Spleen (tissue), 11 donors: Measurements from ENCODE around the gene TMEM120B. TPM values are rescaled to one million over a fixed set of nuclear protein-coding genes. Genes with fewer than 3 reads are reported as not detected.

Source experiments
- DNase-seq: peaks from one replicate; pipeline ENCODE4 v3.0.0-alpha.2; 2020
- H3K27ac ChIP-seq, 8 donors: fragments of 200-600 bp; sonication (generic) in 7 of 8; 1 replicate in 4 of 8; 2 replicates in 4 of 8; pipeline versions ENCODE4 v1.5.0 to v1.8.0; 2016 to 2021; ENCODE audit warnings: inconsistent platforms in 4 of 8, mild to moderate bottlenecking in 4 of 8, moderate library complexity in 1 of 8
- H3K27me3 ChIP-seq, 7 donors: fragments of 200-600 bp; sonication (generic) in 6 of 7; replicated peaks in 1 of 7; 1 replicate in 4 of 7; 2 replicates in 3 of 7; pipeline versions ENCODE4 v1.5.0 to v1.8.0; 2016 to 2021; ENCODE audit warnings: inconsistent platforms in 3 of 7, mild to moderate bottlenecking in 1 of 7
- H3K36me3 ChIP-seq, 6 donors: fragments of 200-600 bp; sonication (generic) in 5 of 6; 1 replicate in 4 of 6; 2 replicates in 2 of 6; pipeline versions ENCODE4 v1.5.0 to v1.8.0; 2016 to 2021; ENCODE audit warnings: inconsistent platforms in 2 of 6
- H3K4me1 ChIP-seq, 6 donors: fragments of 200-600 bp; sonication (generic) in 5 of 6; 1 replicate in 3 of 6; 2 replicates in 3 of 6; pipeline versions ENCODE4 v1.5.0 to v1.8.0; 2016 to 2021; ENCODE audit warnings: inconsistent platforms in 3 of 6
- H3K4me3 ChIP-seq, 8 donors: fragments of 200-600 bp; sonication (generic) in 7 of 8; 1 replicate in 4 of 8; 2 replicates in 4 of 8; pipeline versions ENCODE4 v1.5.0 to v1.8.0; 2016 to 2021; ENCODE audit warnings: inconsistent platforms in 4 of 8, mild to moderate bottlenecking in 4 of 8, moderate library complexity in 2 of 8
- H3K9me3 ChIP-seq, 8 donors: fragments of 200-600 bp; sonication (generic) in 7 of 8; 1 replicate in 4 of 8; 2 replicates in 4 of 8; pipeline versions ENCODE4 v1.5.0 to v1.8.0; 2016 to 2021; ENCODE audit warnings: inconsistent platforms in 4 of 8
- POLR2A ChIP-seq, 3 donors: fragments of 450-650 bp; IDR thresholded peaks; one replicate each; pipeline ENCODE4 v1.5.1; 2017; ENCODE audit warnings: antibody characterized with exemption in 3 of 3, mild to moderate bottlenecking in 1 of 3
- POLR2AphosphoS5 ChIP-seq, 3 donors: sonication (generic); formaldehyde crosslinking; IDR thresholded peaks; one replicate each; pipeline ENCODE4 v1.5.1; 2017; ENCODE audit warnings: antibody characterized with exemption in 3 of 3
- WGBS, 5 donors: extraction: QIAGEN DNeasy Blood & Tissue Kit in 3 of 5; methylation state at CpG; one replicate each; pipeline versions ENCODE4 v1.1.5 to v1.1.7; 2013 to 2018; 5-methylcytosine and 5-hydroxymethylcytosine counted together
- intact Hi-C: fragments of 100-400 bp; cut with DNase I; formaldehyde crosslinking; loops from one replicate; pipeline ENCODE4 v1.15.0; 2023; ENCODE audit warnings: low total_unique reads
- polyA plus RNA-seq, 3 donors: library from polyadenylated mRNA; stranded (reverse); fragments of 200-250 nt; gene quantifications; one replicate each; pipeline ENCODE4 v1.2.1, GENCODE V29; 2013
- total RNA-seq, 7 donors: library from RNA; depleted of rRNA in 3 of 7; stranded (reverse); fragments of >200 nt in 3 of 7; fragmentation: NEBNext Ultra II Directional in 4 of 7; extraction: Animal tissue kit (Norgen Biotek cat#: 25700) in 4 of 7; gene quantifications; one replicate each; pipeline versions ENCODE4 v1.1.0 to v1.2.1, GENCODE V29; 2016 to 2021
- TF ChIP-seq, protein P1 (sequence below), 11 experiments: fragments of 200-600 bp in 7 of 11; fragments of 450-650 bp in 4 of 11; sonication (generic) in 4 of 11; IDR thresholded peaks in 8 of 11; conservative IDR thresholded peaks in 3 of 11; 1 replicate in 7 of 11; 2 replicates in 4 of 11; pipeline versions ENCODE4 v1.4.0 to v1.8.0; 2016 to 2021; ENCODE audit warnings: antibody characterized with exemption in 11 of 11, inconsistent platforms in 4 of 11, mild to moderate bottlenecking in 1 of 11
- donor health status: healthy with polysubstance abuse.
- donor health status: DM: no; HTN: no; CAD: no; lungs with moderate emphysema.
- donor health status: DM: no; HTN: no; CAD: no.
- donor health status: Bipolar disorder and iron deficiency.
- donor health status: healthy.
- donor health status: DM: no; HTN: no; CAD: no.
- donor health status: DM: yes; HTN: yes; CAD: no.

TMEM120B gene
- total and polyA plus RNA-seq, 10 donors: 2.9 to 8.9 (median 5.8) TPM

DNA sequence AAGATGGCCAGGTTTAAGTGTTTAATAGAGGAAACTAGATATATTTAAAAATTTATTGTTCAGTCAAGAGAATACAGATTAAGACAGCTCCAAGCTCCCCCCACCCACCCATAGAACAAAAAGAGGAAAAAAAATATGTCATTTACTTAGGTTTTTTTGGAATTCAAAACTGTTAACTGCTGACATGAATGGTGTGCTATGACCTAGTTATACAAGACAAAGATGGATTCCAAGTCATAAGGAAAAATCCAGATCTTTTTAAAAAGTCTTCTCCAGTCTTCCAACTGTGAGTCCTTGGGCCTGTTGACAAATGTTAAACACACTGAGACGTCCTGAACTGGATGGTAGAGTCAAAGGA is 89.9 kb downstream of the TMEM120B start:
- intact Hi-C loops: no loop called here
- no peak for DNase-seq
- Histone ChIP-seq H3K27me3 (no peaks in the 10 kb centered on the region), H3K4me3 (peak overlapping the region; percentile 66 to 92 (median 72)), H3K27ac (peak overlapping the region; percentile 99 to 100 (median 100)), H3K36me3 (peaks cover 0 to 34% (median 4%) of the 10 kb centered on the region in 6 donors), H3K9me3 (no peaks in the 10 kb centered on the region), H3K4me1 (peaks cover 37 to 71% (median 50%) of the 10 kb centered on the region in 6 donors)
- WGBS, 5 donors: 0% methylated on average over 1 of the region's 1 CpG
- TF ChIP-seq POLR2A (IDR thresholded peaks at IDR 0.05): no peak
- no peak for TF ChIP-seq POLR2AphosphoS5 (IDR thresholded peaks at IDR 0.05)
- TF ChIP-seq, protein P1, sequence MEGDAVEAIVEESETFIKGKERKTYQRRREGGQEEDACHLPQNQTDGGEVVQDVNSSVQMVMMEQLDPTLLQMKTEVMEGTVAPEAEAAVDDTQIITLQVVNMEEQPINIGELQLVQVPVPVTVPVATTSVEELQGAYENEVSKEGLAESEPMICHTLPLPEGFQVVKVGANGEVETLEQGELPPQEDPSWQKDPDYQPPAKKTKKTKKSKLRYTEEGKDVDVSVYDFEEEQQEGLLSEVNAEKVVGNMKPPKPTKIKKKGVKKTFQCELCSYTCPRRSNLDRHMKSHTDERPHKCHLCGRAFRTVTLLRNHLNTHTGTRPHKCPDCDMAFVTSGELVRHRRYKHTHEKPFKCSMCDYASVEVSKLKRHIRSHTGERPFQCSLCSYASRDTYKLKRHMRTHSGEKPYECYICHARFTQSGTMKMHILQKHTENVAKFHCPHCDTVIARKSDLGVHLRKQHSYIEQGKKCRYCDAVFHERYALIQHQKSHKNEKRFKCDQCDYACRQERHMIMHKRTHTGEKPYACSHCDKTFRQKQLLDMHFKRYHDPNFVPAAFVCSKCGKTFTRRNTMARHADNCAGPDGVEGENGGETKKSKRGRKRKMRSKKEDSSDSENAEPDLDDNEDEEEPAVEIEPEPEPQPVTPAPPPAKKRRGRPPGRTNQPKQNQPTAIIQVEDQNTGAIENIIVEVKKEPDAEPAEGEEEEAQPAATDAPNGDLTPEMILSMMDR (IDR thresholded peaks at IDR 0.05 in 8 of 11, conservative IDR thresholded peaks at IDR 0.05 in 3 of 11): no peak

DNA sequence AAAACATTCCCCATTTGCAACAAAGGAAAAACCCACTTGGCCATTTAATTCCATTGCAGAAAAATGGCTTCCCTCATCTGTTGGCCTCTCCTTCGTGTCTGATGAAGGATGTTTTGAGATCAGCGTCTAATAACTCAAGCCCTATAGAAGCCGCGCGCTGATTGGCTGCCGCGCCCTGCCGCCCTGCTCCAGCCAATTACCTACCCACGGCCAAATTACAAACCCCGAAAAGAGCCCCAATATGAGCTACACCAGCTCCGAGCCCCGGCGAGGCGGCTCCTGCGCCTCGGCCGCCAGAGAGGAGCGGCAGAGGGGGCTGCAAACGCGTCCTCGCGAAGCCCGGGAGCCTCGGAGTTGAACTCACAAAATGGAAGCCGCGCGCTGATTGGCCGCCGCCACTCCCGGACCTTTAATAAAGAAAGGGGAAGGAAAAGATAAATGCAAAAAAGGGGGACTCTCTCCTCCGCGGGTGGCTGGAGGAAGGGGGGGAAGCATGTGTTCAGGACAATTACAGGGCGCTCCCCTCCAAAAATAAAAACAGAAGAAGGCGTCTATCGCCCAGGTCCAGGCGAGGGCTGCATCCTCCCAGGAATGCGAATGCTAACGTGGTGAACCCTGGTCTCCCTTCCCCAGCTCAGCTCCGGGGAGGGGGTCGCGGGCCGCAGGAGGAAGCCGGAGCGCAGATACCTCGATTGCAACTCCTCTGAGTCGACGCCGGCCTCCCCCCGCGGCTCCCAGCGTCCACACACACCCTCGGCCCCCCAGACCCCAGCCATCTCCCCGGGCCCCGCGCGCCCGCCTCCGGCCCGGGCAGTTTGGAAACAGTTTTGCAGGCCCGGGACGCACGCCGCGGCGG is 90.5 kb downstream of the TMEM120B start:
- intact Hi-C loops: no loop called here
- TF ChIP-seq POLR2AphosphoS5 (IDR thresholded peaks at IDR 0.05) (peak; percentile 97 to 99 (median 97)), POLR2A (IDR thresholded peaks at IDR 0.05) (peak; percentile 94 to 98 (median 96))
- TF ChIP-seq, protein P1 (IDR thresholded peaks at IDR 0.05 in 8 of 11, conservative IDR thresholded peaks at IDR 0.05 in 3 of 11): peak in 2 of 11 experiments; percentile 19 to 31
- peak; percentile 97 for DNase-seq
- peak overlapping the region; percentile 99 to 100 (median 100) for H3K27ac ChIP-seq
- H3K4me3 ChIP-seq: peak overlapping the region; percentile 66 to 92 (median 72)
- 0 to 1% (median 0%) methylated on average over 61 to 65 of the region's 65 CpGs for WGBS, 5 donors
- H3K4me1 ChIP-seq: peaks cover 35 to 71% (median 50%) of the 10 kb centered on the region in 6 donors
- H3K27me3 ChIP-seq: no peaks in the 10 kb centered on the region
- H3K9me3 ChIP-seq: no peaks in the 10 kb centered on the region
- H3K36me3 ChIP-seq: peaks cover 0 to 34% (median 2%) of the 10 kb centered on the region in 6 donors

DNA sequence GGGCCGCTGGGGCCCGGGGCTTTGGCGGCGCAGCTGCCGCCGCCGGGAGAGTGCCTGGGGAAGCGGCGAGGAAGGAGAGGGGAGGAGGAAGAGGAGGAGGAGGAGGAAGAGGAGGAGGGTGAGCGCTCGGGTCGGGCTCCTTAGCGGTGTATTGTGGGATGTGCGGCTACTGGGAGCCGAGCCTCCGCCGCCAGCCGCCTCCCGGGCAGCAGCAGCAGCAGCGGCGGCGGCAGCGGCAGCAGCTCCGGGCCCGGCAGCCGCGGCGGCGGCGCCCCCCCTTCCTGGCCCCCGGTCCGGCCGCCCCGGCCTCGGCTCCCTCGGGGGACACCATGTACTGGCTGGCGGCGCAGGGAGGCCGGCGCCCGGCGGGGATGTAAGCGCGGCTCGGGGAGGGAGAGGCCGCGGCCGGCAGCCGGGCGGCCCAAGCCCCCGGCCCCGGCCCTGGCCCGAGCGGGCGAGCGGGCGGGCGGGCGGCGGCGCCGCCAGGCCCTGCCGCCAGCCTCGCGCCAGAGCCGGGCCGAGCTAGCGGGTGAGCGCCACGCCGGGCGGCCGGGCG is 91.4 kb downstream of the TMEM120B start, which contains the start of gene SETD1B:
TSS of gene SETD1B (plus strand) at position 149 of the 556 bp plus-strand sequence. CDS start 729 bp downstream, outside the sequence.
- Histone ChIP-seq H3K4me3 (peak within 1 kb of the TSS; percentile 66 to 92 (median 72)), H3K4me1 (peaks cover 27 to 71% (median 46%) of the 10 kb centered on the region in 6 donors), H3K36me3 (peaks cover 0 to 34% (median 10%) of the 10 kb centered on the region in 6 donors), H3K9me3 (no peaks in the 10 kb centered on the region), H3K27me3 (no peaks in the 10 kb centered on the region), H3K27ac (peak within 1 kb of the TSS; percentile 99 to 100 (median 100))
- 0 to 1% (median 0%) methylated on average over 28 to 74 of the region's 74 CpGs for WGBS, 5 donors
- intact Hi-C loops: no loop called here
- TF ChIP-seq, protein P1 (IDR thresholded peaks at IDR 0.05 in 8 of 11, conservative IDR thresholded peaks at IDR 0.05 in 3 of 11): peak in 1 of 11 experiments; percentile 8
- TF ChIP-seq POLR2A (IDR thresholded peaks at IDR 0.05) (peak in 1 of 3 donors; percentile 12), POLR2AphosphoS5 (IDR thresholded peaks at IDR 0.05) (peak in 2 of 3 donors; percentile 34 to 68)
- peak; percentile 91 for DNase-seq
